GM19328 (cell line): ENCODE results near the gene CTNNA1.

Source experiments
- ATAC-seq: cut with Tn5 transposase; IDR thresholded peaks from one replicate; pipeline ENCODE4 v1.9.1; 2021; ENCODE audit warnings: mild to moderate bottlenecking, moderate library complexity; ENCODE audit not compliant: unreplicated experiment

The CTNNA1 gene

GRCh38 chr5:138981586-138981985 lies 228.4 kb downstream of the CTNNA1 start:
- ATAC-seq: no peak

GRCh38 chr5:138983984-138984383 lies 230.8 kb downstream of the CTNNA1 start:
- ATAC-seq: no peak
